NAMALWA (cell line): ENCODE data around the gene HPDL.

ENCODE experiments used
- DNase-seq: peaks from one replicate; pipeline ENCODE4 v3.0.0-alpha.2; 2015; ENCODE audit warnings: low spot score

Gene HPDL

GRCh38 chr1:45322486-45323040 is 4.1 kb upstream of the HPDL start:
- DNase-seq, result no peak

GRCh38 chr1:45325851-45326506 is 716 bp upstream of the HPDL start:
- no peak for DNase-seq

- DNase-seq, result peak; percentile 67
Measured at GRCh38 chr1:45327644-45328515, 1.2 kb downstream of the HPDL start.

DNA sequence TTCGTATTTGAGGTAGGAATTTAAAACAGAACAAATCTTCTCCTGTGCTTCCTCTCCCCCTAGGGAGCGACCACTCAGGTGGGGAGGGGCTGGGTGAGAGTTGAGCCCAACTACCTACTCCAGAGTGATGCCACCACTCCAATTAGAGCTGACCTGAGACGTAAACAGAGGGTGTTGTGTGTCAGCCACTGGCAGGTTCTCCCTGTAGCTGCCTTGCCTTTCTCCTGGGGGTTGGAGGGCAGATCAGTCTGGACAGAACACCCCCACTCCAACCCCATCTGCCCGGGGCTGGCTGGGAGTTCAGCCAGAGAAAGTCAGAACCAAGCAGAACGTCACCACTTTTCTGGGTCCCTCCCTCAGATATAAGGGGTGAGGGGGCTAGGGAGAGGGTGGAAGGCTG is 2.0 kb downstream of the HPDL start:
- DNase-seq, result no peak

GRCh38 chr1:45329445-45329844 is 2.8 kb downstream of the HPDL start:
- DNase-seq, result no peak

GRCh38 chr1:45331436-45332345 is 5.0 kb downstream of the HPDL start:
- DNase-seq, result no peak

DNA sequence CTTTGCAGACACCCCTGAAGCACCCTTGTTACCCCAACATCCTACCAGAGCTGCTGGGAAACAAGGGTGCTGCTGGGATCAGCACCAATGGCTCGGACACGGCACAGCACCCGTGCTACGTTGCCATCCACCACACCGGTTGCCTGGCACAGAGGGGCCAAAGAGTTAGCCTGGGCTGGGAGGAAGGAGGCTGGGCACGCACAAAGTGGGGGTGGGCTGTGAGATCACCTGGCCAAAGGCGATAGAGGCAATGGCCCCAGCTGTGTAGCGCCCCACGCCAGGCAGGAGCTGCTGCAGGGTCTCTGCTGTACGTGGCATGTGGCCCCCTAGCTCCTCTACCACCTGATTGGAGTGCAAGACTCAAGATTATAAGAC is 5.6 kb downstream of the HPDL start:
- no peak for DNase-seq

DNA sequence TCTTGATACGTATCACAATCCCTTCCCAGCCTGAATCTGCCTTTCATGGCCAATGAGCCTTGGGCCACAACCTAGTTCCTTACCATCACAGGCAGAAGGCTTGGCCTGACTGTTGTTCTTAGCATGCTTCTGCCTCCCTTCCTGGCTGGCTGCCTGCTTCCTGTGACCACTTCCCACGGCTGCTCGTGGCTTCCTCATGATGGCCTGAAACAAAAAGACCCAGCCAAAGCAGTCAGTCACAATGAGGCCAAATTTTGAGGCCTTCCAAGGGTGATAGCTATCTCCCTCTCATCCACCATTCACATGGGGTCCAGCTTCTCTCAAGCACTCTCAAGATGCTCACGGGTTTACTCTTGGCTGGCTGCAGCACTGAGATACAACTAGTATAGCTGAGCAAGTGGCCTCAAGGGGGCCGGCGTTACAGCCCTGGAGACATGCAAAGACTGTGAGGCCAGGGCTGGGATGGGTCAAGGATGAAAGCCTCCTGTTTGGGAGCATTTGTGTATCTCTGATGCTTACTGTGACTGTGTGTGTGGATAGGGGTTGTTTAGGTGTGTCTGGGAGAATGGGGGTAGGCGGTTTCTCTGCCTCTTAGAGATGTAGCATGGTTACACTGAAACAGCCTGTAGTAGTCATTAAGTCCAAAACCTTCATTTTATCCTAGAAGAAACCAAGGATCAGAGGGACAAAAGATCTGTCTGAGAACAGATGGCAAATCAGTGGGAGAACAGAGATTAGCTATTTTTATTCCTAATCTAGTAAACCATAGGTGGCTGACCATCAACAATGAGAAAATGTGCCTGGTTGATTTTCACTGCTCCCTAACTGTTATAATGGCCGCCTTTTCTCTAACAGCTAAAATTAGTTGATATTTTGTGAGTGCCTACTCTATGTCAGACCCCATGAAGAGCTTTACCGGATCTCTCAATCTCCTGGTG is 7.9 kb downstream of the HPDL start:
- no peak for DNase-seq

- DNase-seq, result no peak
Measured at GRCh38 chr1:45335855-45336324, 9.2 kb downstream of the HPDL start.

DNA sequence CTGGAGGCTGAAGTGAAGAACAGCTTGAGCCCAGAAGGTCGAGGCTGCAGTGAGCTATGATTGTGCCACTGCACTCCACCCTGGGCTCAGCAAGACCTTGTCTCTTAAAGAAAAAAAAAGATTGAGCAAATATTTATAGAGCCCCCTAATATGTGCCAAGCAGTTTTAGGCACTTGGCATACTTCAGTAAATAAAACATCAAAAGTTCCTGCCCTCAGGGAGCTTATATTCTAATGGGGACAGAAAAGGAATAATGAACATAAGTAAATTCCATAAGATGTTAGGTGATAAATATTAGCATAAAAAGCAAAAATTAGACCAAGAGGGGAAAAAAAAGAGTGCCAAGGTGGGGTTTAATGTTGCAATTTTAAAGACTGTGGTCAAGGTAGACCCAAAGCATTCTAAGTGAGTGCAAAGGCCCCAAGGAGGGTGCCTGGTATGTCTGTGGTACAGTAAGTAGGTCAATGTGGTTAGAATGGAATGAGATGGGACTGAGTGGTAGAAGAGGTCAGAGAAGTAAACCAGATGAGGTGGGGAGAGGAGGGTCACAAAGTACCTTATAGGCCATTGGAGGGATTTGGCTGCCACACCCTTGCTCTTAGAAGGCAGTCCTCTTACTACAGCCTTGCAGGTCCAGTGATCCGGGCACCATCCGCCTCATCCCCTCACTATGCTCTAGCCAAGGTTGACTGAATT is 11.1 kb downstream of the HPDL start:
- DNase-seq, result no peak

GRCh38 chr1:45339789-45340558 is 13.3 kb downstream of the HPDL start, which contains the start of the genes MUTYH and TOE1:
MUTYH (minus strand) TSS chr1:45340440; CDS start chr1:45334505, 5,935 bp downstream.
TOE1 (plus strand) TSS chr1:45340170; CDS start chr1:45340253, 83 bp downstream.
- DNase-seq, result peak; percentile 94

DNA sequence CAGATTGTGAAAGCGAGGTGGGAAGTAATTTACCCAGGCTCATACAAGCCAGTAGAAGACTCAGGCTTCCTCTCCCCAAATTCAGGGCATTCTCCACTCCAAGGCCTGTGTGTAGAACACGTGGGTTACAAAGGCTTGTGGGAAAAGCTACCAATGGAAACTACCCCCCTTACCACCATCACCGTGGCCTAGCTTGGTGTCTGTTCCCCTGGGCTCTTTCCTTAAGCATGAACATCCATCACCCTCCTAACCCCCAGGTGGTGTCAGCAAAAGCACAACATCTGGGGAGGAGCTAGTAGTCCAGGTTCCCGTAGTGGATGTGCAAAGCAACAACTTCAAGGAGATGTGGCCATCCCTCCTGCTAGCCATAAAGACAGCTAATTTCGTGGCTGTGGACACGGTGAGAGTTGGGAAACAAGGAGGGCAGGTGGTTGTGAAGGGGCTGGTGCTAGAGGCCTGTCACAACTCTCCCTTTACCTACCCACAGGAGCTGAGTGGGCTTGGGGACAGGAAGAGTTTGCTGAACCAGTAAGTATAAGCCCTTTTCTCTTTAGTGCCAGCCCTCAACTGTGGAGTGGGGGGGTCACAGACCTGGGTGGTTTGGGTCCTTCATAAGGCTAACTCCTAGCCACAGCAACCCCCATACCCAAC is 14.2 kb downstream of the HPDL start:
- DNase-seq, result peak; percentile 62

- DNase-seq, result no peak
Measured at GRCh38 chr1:45344499-45344898, 17.8 kb downstream of the HPDL start.

DNA sequence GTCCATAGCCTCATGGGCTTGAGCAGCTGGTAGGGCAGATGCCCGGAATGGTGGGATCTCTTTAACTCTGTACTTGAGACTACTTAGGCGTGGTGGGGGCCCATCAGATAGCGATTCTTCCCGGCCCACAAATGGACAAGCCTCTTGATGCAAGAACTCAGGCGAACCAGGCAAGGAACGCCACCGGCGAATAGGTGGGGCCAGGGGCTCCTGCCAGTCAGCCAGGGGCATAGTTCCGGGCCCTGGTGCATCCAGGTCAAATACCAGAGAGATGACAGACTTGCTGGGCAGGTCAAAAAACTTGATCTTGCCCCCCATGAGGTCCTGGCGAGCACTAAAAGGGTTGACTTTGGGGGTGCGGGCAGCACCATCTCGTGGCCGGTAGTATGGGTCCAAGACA is 18.3 kb downstream of the HPDL start:
- no peak for DNase-seq

DNA sequence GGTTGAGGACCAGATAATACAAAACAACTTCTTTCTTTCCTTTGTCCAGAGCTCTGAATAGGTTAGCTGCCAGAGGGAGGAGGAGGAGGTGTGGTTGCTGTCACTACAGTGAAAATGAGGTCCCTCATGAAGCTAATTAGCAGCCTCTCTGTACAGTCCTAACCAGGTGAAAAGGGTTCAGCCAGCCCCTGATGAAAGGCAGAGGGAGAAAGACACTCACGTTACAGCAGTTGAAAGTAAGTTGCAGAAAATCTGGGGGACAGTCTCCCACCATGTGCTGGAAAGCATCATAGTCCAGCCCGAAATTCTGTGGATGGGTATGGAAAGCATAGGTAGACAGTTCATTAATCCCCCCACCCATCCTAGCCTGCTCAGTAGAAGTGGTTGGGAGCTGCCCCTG is 19.8 kb downstream of the HPDL start:
- no peak for DNase-seq

DNA sequence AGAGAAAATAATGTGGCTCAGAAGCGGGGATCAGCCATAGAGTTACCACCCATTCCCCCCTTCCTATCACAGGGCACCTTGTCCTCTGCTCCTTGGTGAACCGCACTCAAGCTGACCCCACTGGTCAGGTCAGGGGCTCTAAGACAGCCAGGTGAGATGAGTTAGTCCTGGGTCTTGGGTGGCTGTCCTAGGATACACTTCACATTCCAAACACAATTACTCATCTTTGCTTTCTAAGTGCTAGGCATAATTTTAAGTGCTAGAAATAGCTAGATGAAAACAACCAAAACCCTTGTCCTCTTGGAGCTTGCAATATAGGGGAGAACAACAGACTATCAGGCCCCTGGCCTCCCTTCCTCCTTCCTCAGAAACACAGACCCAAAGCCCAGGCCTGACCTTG is 21.3 kb downstream of the HPDL start:
- DNase-seq, result no peak

DNA sequence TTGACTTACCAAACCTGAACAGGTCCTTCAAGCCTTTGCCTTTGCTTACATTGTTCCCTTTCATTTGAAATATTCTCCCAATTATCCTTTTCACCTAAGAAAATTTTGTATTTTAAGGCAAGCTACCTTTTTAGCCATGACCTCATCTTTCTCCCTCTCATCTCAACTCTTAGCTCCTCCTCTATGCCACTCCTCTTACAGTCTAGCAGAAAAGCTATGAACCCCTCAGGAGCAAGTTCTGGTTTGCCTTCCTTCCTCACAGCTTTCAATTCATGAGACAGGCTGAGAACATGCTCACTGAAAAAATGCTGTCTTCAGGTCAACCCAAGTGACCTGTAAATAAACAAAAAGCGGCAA is 21.9 kb downstream of the HPDL start:
- DNase-seq, result no peak

GRCh38 chr1:45348966-45349677 is 22.4 kb downstream of the HPDL start:
- no peak for DNase-seq
